ENCODE measurements around the gene SGMS1. TPM values are rescaled to one million over a fixed set of nuclear protein-coding genes. Genes with fewer than 3 reads are reported as not detected.

The SGMS1 gene
- total RNA-seq, 1 experiment from 2014 or later: 34.5 TPM

DNA sequence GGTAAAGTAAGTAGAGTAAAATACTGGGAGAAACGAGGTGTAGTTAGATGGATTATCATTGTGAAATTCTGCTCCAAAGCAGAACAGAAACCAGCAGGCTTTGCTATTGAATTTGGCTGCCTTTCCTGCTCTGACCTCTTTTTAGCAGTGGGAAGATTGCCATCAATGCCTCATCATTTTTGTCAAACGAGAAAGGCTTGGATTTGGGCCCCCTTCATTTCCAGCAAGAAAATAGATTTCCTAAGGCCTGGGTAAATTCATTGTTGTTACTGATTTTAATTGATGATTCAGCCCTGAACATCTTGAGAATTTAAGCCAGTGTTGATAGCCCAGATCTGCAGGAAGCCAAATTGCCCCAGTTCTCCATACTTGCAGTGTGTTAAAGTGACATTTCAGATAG lies 337.2 kb downstream of the SGMS1 start:
- DNase-seq: no peak
- Mint-ChIP-seq H3K27me3 (ENCODE audit: unreplicated experiment) (peaks cover 33% of the 10 kb centered on the region), H3K36me3 (ENCODE audit: insufficient read depth, unreplicated experiment) (no peaks in the 10 kb centered on the region), H3K4me3 (ENCODE audit: low read depth, unreplicated experiment) (no peak overlapping the region), H3K4me1 (ENCODE audit: low read depth, unreplicated experiment) (no peaks in the 10 kb centered on the region), H3K27ac (ENCODE audit: unreplicated experiment) (no peak overlapping the region), H3K9me3 (ENCODE audit: low read depth, unreplicated experiment) (no peaks in the 10 kb centered on the region)
- CTCF ChIA-PET: no interaction called here
- intact Hi-C loops (cut with micrococcal nuclease; ENCODE audit: unreplicated experiment): no loop called here
- TF ChIP-seq CTCF (IDR thresholded peaks at IDR 0.05; ENCODE audit: unreplicated experiment): no peak
- BruUV-seq (replicated peaks): no TSS peak

- DNase-seq: no peak
- no peak overlapping the region for H3K4me3 Mint-ChIP-seq (ENCODE audit: low read depth, unreplicated experiment)
- CTCF ChIA-PET: no interaction called here
- BruUV-seq (replicated peaks): no TSS peak
- no peaks in the 10 kb centered on the region for H3K36me3 Mint-ChIP-seq (ENCODE audit: insufficient read depth, unreplicated experiment)
- no peak overlapping the region for H3K27ac Mint-ChIP-seq (ENCODE audit: unreplicated experiment)
- H3K4me1 Mint-ChIP-seq (ENCODE audit: low read depth, unreplicated experiment): no peaks in the 10 kb centered on the region
- H3K9me3 Mint-ChIP-seq (ENCODE audit: low read depth, unreplicated experiment): no peaks in the 10 kb centered on the region
- no peak for TF ChIP-seq CTCF (IDR thresholded peaks at IDR 0.05; ENCODE audit: unreplicated experiment)
- H3K27me3 Mint-ChIP-seq (ENCODE audit: unreplicated experiment): peaks cover 40% of the 10 kb centered on the region
- intact Hi-C loops (cut with micrococcal nuclease; ENCODE audit: unreplicated experiment): no loop called here
Measured at GRCh38 chr10:50281967-50282522, 341.7 kb downstream of the SGMS1 start.

GRCh38 chr10:50281210-50281966 lies 342.4 kb downstream of the SGMS1 start:
- BruUV-seq (replicated peaks): no TSS peak
- intact Hi-C loops (cut with micrococcal nuclease; ENCODE audit: unreplicated experiment): no loop called here
- no peaks in the 10 kb centered on the region for H3K4me1 Mint-ChIP-seq (ENCODE audit: low read depth, unreplicated experiment)
- H3K9me3 Mint-ChIP-seq (ENCODE audit: low read depth, unreplicated experiment): no peaks in the 10 kb centered on the region
- DNase-seq: no peak
- H3K27ac Mint-ChIP-seq (ENCODE audit: unreplicated experiment): no peak overlapping the region
- CTCF ChIA-PET: no interaction called here
- no peak overlapping the region for H3K4me3 Mint-ChIP-seq (ENCODE audit: low read depth, unreplicated experiment)
- H3K27me3 Mint-ChIP-seq (ENCODE audit: unreplicated experiment): peaks cover 47% of the 10 kb centered on the region
- no peak for TF ChIP-seq CTCF (IDR thresholded peaks at IDR 0.05; ENCODE audit: unreplicated experiment)
- no peaks in the 10 kb centered on the region for H3K36me3 Mint-ChIP-seq (ENCODE audit: insufficient read depth, unreplicated experiment)

- no peak overlapping the region for H3K4me3 Mint-ChIP-seq (ENCODE audit: low read depth, unreplicated experiment)
- no peak for DNase-seq
- TF ChIP-seq CTCF (IDR thresholded peaks at IDR 0.05; ENCODE audit: unreplicated experiment): no peak
- BruUV-seq (replicated peaks): no TSS peak
- intact Hi-C loops (cut with micrococcal nuclease; ENCODE audit: unreplicated experiment): no loop called here
- no peak overlapping the region for H3K27ac Mint-ChIP-seq (ENCODE audit: unreplicated experiment)
- H3K36me3 Mint-ChIP-seq (ENCODE audit: insufficient read depth, unreplicated experiment): no peaks in the 10 kb centered on the region
- no peaks in the 10 kb centered on the region for H3K4me1 Mint-ChIP-seq (ENCODE audit: low read depth, unreplicated experiment)
- CTCF ChIA-PET: no interaction called here
- peaks cover 50% of the 10 kb centered on the region for H3K27me3 Mint-ChIP-seq (ENCODE audit: unreplicated experiment)
- H3K9me3 Mint-ChIP-seq (ENCODE audit: low read depth, unreplicated experiment): no peaks in the 10 kb centered on the region
Measured at GRCh38 chr10:50280049-50280841, 343.5 kb downstream of the SGMS1 start.
